ENCODE measurements around the gene APOB. TPM values are rescaled to one million over a fixed set of nuclear protein-coding genes. Genes with fewer than 3 reads are reported as not detected.
A peak's percentile ranks its signal among the peaks of the same experiment; 100 is the strongest.

Gene APOB
- total and polyA plus RNA-seq, 2 of the 13 experiments (the other 11 are each of a cell fraction or from before 2014, with no cell fraction given) = 1,569 to 2,515 TPM

DNA sequence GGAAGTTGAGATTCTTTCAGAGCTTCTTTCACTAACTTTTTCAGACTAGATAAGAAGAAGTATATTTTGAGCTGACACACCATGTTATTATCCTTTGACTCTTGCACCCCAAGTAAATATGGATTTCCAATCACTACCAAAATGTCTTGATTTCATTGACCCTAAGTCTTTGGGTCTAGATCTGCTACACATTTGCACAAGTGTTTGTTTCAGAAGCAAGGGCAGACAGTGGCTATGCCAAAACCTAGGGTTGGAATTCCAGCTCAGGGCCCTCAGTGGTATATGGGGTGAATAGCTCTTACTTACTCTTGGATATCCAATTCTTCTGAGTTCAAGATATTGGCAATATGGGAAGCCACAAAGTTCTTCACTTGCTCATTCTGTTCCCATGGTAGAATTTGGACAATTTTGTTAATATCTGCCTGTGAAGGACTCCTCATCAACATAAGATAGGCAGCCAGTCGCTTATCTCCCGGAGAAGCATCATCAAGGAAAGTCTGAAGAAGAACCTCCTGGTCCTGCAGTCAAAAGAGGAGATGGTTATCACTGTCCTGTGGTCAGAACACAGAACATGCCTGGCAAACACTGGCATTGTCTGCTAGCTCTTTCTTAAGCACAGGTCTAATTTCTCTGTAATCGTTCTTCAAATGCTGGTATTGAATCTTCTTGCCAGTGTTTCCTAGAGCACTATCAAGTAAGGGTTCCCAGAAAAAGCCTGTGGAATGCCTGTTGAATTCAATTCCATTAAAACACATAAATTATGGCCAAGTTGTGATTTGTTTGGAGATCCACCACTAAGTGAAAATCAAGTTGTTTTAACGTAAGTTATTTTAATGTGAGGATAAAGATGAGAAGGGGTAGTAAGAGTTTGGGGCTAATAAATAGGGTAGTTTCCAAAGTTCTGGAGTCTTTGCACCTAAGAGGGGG, 15.6 kb downstream of the APOB start (continued):
- TF ChIP-seq AGO2 (optimal IDR thresholded peaks at IDR 0.05; ENCODE audit: low read depth, low read length) (peak; percentile 82), PATZ1 (CRISPR knock-in tag; IDR thresholded peaks at IDR 0.05) (no peak), CC2D1A (CRISPR knock-in tag; IDR thresholded peaks at IDR 0.05) (0 out of 2 replicates have a peak, but pooled peaks have one; percentile 50), ARHGAP35 (CRISPR knock-in tag; IDR thresholded peaks at IDR 0.05; ENCODE audit: borderline replicate concordance) (no peak), ZNF232 (CRISPR knock-in tag; IDR thresholded peaks at IDR 0.05; ENCODE audit: borderline replicate concordance) (no peak), ZNF788 (CRISPR knock-in tag; IDR thresholded peaks at IDR 0.05; ENCODE audit: borderline replicate concordance) (no peak), CEBPZ (IDR thresholded peaks at IDR 0.05; ENCODE audit: low read length) (no peak), HOXD1 (CRISPR knock-in tag; IDR thresholded peaks at IDR 0.05) (no peak), RBFOX2 (IDR thresholded peaks at IDR 0.05; ENCODE audit: low read depth, low read length) (peak; percentile 87), RXRA (CRISPR knock-in tag; IDR thresholded peaks at IDR 0.05) (no peak), POLR2AphosphoS5 (IDR thresholded peaks at IDR 0.05; ENCODE audit: low read depth, low read length) (peak; percentile 62), ZNF564 (CRISPR knock-in tag; IDR thresholded peaks at IDR 0.05) (no peak; the same call in 1 of the 2 replicates), BHLHE40 (IDR thresholded peaks at IDR 0.05; ENCODE audit: low read length) (no peak), ZNF841 (CRISPR knock-in tag; IDR thresholded peaks at IDR 0.05; ENCODE audit: borderline replicate concordance) (0 out of 2 replicates have a peak, but pooled peaks have one; percentile 35)
- TF ChIP-seq, protein P1, sequence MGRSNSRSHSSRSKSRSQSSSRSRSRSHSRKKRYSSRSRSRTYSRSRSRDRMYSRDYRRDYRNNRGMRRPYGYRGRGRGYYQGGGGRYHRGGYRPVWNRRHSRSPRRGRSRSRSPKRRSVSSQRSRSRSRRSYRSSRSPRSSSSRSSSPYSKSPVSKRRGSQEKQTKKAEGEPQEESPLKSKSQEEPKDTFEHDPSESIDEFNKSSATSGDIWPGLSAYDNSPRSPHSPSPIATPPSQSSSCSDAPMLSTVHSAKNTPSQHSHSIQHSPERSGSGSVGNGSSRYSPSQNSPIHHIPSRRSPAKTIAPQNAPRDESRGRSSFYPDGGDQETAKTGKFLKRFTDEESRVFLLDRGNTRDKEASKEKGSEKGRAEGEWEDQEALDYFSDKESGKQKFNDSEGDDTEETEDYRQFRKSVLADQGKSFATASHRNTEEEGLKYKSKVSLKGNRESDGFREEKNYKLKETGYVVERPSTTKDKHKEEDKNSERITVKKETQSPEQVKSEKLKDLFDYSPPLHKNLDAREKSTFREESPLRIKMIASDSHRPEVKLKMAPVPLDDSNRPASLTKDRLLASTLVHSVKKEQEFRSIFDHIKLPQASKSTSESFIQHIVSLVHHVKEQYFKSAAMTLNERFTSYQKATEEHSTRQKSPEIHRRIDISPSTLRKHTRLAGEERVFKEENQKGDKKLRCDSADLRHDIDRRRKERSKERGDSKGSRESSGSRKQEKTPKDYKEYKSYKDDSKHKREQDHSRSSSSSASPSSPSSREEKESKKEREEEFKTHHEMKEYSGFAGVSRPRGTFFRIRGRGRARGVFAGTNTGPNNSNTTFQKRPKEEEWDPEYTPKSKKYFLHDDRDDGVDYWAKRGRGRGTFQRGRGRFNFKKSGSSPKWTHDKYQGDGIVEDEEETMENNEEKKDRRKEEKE (IDR thresholded peaks at IDR 0.05) = no peak
- TF ChIP-seq, protein P2, sequence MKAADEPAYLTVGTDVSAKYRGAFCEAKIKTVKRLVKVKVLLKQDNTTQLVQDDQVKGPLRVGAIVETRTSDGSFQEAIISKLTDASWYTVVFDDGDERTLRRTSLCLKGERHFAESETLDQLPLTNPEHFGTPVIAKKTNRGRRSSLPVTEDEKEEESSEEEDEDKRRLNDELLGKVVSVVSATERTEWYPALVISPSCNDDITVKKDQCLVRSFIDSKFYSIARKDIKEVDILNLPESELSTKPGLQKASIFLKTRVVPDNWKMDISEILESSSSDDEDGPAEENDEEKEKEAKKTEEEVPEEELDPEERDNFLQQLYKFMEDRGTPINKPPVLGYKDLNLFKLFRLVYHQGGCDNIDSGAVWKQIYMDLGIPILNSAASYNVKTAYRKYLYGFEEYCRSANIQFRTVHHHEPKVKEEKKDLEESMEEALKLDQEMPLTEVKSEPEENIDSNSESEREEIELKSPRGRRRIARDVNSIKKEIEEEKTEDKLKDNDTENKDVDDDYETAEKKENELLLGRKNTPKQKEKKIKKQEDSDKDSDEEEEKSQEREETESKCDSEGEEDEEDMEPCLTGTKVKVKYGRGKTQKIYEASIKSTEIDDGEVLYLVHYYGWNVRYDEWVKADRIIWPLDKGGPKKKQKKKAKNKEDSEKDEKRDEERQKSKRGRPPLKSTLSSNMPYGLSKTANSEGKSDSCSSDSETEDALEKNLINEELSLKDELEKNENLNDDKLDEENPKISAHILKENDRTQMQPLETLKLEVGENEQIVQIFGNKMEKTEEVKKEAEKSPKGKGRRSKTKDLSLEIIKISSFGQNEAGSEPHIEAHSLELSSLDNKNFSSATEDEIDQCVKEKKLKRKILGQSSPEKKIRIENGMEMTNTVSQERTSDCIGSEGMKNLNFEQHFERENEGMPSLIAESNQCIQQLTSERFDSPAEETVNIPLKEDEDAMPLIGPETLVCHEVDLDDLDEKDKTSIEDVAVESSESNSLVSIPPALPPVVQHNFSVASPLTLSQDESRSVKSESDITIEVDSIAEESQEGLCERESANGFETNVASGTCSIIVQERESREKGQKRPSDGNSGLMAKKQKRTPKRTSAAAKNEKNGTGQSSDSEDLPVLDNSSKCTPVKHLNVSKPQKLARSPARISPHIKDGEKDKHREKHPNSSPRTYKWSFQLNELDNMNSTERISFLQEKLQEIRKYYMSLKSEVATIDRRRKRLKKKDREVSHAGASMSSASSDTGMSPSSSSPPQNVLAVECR (CRISPR knock-in tag; IDR thresholded peaks at IDR 0.05; ENCODE audit: borderline replicate concordance) = no peak

All from HepG2 (cell line).